ENCODE results near the gene EIF4G1. TPM values are rescaled to one million over a fixed set of nuclear protein-coding genes. Genes with fewer than 3 reads are reported as not detected.
A peak's percentile ranks its signal among the peaks of the same experiment; 100 is the strongest.

Gene EIF4G1
- total RNA-seq, 4 donors from 2014 or later = 233 to 431 (median 300) TPM

DNA sequence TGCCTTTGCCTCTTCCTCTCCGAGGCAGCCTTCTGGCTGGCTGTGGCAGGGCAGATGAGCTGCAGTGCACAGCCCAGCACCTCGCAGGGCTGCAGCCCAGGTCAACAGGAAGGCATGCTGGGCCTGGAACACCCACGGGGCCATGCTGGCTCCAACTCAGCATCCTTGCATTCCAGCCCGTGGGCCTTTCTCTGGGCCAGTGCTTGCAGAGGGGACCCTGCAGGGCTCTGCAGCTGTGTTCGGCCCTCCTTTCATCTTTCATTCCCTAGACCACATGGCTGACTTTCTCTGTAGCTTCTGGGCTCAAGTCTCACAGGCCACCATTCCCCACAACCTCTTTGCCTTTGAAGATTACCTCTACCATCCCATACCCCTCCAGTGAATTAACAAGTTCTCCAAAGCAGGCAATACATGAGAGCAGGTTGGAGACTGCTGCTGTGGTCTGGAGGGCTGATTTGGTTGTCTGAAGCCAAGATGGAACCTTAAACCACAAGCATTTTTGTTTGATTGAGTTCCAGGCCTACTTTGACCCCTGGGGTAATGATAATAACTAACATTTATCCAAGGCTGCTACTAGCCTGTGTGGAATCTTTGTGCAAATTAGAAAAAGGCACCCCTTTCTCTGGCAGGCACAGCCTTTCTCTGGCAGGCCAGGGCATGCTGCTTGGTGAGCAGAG, 28.9 kb downstream of the EIF4G1 start:
- WGBS, 2 donors (ENCODE audit: low coverage in 1 of 2) = 57 to 94% methylated on average over 1 to 2 of the region's 5 CpGs
- no peak for TF ChIP-seq POLR2A (IDR thresholded peaks at IDR 0.05)
- TF ChIP-seq POLR2AphosphoS5 (IDR thresholded peaks at IDR 0.05) = no peak
- TF ChIP-seq, protein P1, sequence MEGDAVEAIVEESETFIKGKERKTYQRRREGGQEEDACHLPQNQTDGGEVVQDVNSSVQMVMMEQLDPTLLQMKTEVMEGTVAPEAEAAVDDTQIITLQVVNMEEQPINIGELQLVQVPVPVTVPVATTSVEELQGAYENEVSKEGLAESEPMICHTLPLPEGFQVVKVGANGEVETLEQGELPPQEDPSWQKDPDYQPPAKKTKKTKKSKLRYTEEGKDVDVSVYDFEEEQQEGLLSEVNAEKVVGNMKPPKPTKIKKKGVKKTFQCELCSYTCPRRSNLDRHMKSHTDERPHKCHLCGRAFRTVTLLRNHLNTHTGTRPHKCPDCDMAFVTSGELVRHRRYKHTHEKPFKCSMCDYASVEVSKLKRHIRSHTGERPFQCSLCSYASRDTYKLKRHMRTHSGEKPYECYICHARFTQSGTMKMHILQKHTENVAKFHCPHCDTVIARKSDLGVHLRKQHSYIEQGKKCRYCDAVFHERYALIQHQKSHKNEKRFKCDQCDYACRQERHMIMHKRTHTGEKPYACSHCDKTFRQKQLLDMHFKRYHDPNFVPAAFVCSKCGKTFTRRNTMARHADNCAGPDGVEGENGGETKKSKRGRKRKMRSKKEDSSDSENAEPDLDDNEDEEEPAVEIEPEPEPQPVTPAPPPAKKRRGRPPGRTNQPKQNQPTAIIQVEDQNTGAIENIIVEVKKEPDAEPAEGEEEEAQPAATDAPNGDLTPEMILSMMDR (IDR thresholded peaks at IDR 0.05) = no peak
- TF ChIP-seq EP300 (IDR thresholded peaks at IDR 0.05) = no peak
- no peaks in the 10 kb centered on the region for H3K27me3 ChIP-seq

DNA sequence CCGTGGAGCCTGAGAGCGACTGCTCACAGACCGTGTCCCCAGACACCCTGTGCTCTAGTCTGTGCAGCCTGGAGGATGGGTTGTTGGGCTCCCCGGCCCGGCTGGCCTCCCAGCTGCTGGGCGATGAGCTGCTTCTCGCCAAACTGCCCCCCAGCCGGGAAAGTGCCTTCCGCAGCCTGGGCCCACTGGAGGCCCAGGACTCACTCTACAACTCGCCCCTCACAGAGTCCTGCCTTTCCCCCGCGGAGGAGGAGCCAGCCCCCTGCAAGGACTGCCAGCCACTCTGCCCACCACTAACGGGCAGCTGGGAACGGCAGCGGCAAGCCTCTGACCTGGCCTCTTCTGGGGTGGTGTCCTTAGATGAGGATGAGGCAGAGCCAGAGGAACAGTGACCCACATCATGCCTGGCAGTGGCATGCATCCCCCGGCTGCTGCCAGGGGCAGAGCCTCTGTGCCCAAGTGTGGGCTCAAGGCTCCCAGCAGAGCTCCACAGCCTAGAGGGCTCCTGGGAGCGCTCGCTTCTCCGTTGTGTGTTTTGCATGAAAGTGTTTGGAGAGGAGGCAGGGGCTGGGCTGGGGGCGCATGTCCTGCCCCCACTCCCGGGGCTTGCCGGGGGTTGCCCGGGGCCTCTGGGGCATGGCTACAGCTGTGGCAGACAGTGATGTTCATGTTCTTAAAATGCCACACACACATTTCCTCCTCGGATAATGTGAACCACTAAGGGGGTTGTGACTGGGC, 30.3 kb downstream of the EIF4G1 start:
- Histone ChIP-seq H3K9me3 (no peaks in the 10 kb centered on the region), H3K36me3 (peaks cover 0 to 55% of the 10 kb centered on the region in 2 donors), H3K27me3 (no peaks in the 10 kb centered on the region), H3K4me1 (peaks cover 0 to 36% (median 7%) of the 10 kb centered on the region in 3 donors), H3K27ac (peak overlapping the region in 3 of 4 donors; percentile 14 to 48 (median 45)), H3K4me3 (no peak overlapping the region)
- no peak for ATAC-seq
- TF ChIP-seq EP300 (IDR thresholded peaks at IDR 0.05) = no peak
- TF ChIP-seq, protein P1 (IDR thresholded peaks at IDR 0.05) = no peak
- TF ChIP-seq POLR2AphosphoS5 (IDR thresholded peaks at IDR 0.05) = no peak
- no peak for TF ChIP-seq POLR2A (IDR thresholded peaks at IDR 0.05)
- WGBS, 2 donors (ENCODE audit: low coverage in 1 of 2) = 33 to 63% methylated on average over 1 to 3 of the region's 24 CpGs

More for the DNA sequence above, 28.9 kb downstream of the EIF4G1 start:
- Histone ChIP-seq H3K4me1 (peaks cover 0 to 50% (median 20%) of the 10 kb centered on the region in 3 donors), H3K9me3 (no peaks in the 10 kb centered on the region), H3K4me3 (no peak overlapping the region), H3K36me3 (peaks cover 0 to 55% of the 10 kb centered on the region in 2 donors), H3K27ac (no peak overlapping the region)
- ATAC-seq = no peak

DNA sequence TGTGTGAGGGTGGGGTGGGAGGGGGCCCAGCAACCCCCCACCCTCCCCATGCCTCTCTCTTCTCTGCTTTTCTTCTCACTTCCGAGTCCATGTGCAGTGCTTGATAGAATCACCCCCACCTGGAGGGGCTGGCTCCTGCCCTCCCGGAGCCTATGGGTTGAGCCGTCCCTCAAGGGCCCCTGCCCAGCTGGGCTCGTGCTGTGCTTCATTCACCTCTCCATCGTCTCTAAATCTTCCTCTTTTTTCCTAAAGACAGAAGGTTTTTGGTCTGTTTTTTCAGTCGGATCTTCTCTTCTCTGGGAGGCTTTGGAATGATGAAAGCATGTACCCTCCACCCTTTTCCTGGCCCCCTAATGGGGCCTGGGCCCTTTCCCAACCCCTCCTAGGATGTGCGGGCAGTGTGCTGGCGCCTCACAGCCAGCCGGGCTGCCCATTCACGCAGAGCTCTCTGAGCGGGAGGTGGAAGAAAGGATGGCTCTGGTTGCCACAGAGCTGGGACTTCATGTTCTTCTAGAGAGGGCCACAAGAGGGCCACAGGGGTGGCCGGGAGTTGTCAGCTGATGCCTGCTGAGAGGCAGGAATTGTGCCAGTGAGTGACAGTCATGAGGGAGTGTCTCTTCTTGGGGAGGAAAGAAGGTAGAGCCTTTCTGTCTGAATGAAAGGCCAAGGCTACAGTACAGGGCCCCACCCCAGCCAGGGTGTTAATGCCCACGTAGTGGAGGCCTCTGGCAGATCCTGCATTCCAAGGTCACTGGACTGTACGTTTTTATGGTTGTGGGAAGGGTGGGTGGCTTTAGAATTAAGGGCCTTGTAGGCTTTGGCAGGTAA, 31.1 kb downstream of the EIF4G1 start:
- no peaks in the 10 kb centered on the region for H3K9me3 ChIP-seq
- WGBS, 2 donors (ENCODE audit: low coverage in 1 of 2) = 28 to 45% methylated on average over 8 to 9 of the region's 14 CpGs
- no peak for TF ChIP-seq POLR2A (IDR thresholded peaks at IDR 0.05)
- TF ChIP-seq, protein P1 (IDR thresholded peaks at IDR 0.05) = peak in 3 of 4 experiments; percentile 30 to 40 (median 38)
- no peaks in the 10 kb centered on the region for H3K27me3 ChIP-seq
- peak; percentile 76 for ATAC-seq
- peaks cover 0 to 35% (median 5%) of the 10 kb centered on the region in 3 donors for H3K4me1 ChIP-seq
- H3K27ac ChIP-seq = peak overlapping the region in 3 of 4 donors; percentile 14 to 48 (median 45)
- no peak overlapping the region for H3K4me3 ChIP-seq
- H3K36me3 ChIP-seq = peaks cover 0 to 55% of the 10 kb centered on the region in 2 donors

DNA sequence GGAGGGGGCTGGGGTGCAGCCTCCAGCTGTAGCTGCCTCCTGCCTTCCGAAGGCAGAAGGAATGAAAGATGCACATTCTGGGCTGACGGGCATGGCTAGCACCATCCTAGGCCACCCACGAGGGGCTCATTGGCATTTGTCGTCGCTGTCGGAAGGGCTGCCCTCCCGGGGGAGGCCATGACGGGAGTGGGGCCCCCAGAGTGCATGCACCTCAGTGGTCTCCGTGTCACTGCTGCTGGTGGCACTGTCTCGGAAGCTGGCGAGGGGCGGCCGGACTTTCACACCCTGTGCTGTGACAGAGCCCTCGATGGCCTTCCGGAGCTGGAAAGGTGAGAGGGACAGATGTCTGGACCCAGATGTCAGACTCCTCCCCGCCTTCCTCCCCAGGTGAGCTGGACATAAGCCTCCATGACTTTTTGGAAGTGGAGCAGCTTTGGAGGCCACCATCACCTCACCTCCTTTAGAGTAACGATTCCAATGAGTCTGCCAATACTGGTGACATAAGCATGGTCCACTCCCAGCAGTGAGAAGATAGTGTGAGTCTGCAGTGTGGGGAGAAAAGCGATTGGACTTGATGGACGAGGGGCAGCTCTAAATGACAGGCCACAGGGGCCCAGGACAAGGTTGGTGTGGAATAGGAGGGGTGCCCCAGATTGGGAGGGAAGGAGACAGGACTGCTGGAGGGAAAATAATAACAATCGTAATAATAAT, 32.2 kb downstream of the EIF4G1 start:
- Histone ChIP-seq H3K27ac (no peak overlapping the region), H3K36me3 (peaks cover 0 to 50% of the 10 kb centered on the region in 2 donors), H3K4me3 (no peak overlapping the region), H3K9me3 (no peaks in the 10 kb centered on the region), H3K27me3 (no peaks in the 10 kb centered on the region), H3K4me1 (peaks cover 0 to 32% (median 5%) of the 10 kb centered on the region in 3 donors)
- no peak for TF ChIP-seq POLR2A (IDR thresholded peaks at IDR 0.05)
- TF ChIP-seq, protein P1 (IDR thresholded peaks at IDR 0.05) = no peak
- TF ChIP-seq POLR2AphosphoS5 (IDR thresholded peaks at IDR 0.05) = no peak
- no peak for TF ChIP-seq EP300 (IDR thresholded peaks at IDR 0.05)
- WGBS, 2 donors (ENCODE audit: low coverage in 1 of 2) = 65 to 77% methylated on average over 2 to 15 of the region's 20 CpGs
- no peak for ATAC-seq

All from gastroesophageal sphincter (tissue), 4 donors.